GM12874 (cell line): ENCODE data around the gene IDE.

Experiments
- CTCF ChIP-seq: IDR thresholded peaks from 2 replicates; pipeline ENCODE4 v1.5.1; 2011; ENCODE audit warnings: low read depth, mild to moderate bottlenecking, control low read depth, low read length, moderate library complexity; ENCODE audit not compliant: insufficient read depth

The IDE gene

GRCh38 chr10:92572362-92573090 is 1.4 kb downstream of the IDE start:
- no peak for TF ChIP-seq CTCF

DNA sequence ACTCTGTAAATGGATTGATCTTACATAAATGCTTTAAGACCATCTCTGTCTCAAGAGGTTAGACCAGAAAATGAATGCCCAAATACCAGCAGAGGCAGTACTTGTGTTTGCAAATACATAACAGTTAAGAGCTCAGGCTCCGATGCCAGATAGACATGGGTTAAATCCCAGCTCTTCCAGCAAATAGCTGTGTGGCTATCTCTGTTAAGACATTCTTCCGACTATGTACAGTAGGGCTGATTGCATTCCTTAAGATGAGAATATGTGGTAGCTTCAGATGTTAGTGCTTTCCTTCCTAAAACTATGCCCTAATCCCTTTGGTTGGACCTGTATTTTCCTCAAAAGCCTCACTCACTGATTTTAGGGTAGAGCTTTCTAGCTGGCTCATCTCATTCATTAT is 2.2 kb downstream of the IDE start:
- no peak for TF ChIP-seq CTCF

GRCh38 chr10:92569071-92569470 is 4.8 kb downstream of the IDE start:
- TF ChIP-seq CTCF: no peak

- TF ChIP-seq CTCF: no peak
Measured at GRCh38 chr10:92567952-92568600, 5.8 kb downstream of the IDE start.

DNA sequence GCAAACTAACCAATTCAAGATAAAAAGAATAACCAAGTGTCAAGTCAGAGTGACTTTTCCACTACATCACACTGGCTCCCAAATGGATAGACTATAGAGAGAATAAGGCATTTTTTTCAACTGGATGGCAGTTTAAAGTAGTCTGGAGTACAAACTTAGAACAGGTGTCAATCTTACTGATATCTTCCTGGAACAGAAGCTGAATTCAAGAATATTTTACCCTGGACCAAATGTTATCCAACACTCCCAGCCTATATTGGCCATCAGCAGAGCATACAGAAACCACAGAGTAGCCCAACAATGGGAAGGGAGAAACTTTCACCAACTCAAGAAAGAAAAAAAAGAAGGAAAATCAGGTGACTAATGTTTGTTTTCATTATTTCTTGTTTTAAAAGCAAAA is 11.5 kb downstream of the IDE start:
- TF ChIP-seq CTCF: no peak

DNA sequence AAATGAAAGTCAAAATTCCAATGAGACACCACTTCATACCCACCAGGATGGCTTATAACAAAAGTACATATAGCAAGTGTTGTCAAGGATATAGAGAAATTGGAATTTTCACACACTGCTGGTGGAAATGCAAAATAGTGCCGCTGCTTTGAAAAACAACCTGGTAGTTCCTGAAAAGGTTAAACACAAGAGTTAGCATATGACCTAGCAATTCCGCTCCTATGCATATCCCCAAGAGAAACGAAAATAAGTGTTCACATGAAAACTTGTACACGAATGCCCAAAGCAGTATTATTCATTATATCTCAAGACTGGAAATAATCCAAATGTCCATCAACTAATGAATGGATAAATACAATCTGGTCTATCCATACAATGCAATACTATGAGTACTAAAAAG is 14.8 kb downstream of the IDE start:
- no peak for TF ChIP-seq CTCF

GRCh38 chr10:92553959-92554358 is 19.9 kb downstream of the IDE start:
- TF ChIP-seq CTCF: no peak
